ENCODE results near the gene LILRB4.

DNA sequence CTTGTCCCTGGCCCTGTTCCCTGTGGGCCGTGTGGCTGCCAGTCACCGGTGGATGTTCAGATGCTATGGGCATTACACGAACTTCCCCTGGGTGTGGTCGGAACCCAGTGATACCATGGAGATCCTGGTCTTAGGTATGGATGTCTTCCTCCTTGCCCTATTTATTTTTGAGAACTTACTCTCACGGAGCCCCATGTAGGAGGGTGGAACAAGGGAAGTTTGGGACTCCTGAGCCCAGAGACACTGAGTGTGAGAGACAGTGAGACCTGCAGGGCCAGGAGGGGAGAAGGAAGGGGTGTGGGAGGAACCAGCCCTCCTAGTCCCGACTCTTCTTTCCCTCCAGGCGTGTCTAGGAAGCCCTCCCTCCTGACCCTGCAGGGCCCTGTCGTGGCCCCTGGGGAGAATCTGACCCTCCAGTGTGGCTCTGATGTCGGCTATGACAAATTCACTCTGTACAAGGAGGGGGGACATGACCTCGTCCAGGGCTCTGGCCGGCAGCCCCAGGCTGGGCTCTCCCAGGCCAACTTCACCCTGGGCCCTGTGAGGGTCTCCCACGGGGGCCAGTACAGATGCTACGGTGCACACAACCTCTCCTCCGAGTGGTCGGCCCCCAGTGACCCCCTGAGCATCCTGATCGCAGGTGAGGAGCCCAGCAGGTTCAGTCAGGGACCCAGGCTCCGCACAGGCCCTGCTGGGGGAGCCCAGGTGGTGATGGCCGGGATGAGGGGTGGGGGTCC, 46.6 kb downstream of the LILRB4 start:
- TF ChIP-seq, protein P1, sequence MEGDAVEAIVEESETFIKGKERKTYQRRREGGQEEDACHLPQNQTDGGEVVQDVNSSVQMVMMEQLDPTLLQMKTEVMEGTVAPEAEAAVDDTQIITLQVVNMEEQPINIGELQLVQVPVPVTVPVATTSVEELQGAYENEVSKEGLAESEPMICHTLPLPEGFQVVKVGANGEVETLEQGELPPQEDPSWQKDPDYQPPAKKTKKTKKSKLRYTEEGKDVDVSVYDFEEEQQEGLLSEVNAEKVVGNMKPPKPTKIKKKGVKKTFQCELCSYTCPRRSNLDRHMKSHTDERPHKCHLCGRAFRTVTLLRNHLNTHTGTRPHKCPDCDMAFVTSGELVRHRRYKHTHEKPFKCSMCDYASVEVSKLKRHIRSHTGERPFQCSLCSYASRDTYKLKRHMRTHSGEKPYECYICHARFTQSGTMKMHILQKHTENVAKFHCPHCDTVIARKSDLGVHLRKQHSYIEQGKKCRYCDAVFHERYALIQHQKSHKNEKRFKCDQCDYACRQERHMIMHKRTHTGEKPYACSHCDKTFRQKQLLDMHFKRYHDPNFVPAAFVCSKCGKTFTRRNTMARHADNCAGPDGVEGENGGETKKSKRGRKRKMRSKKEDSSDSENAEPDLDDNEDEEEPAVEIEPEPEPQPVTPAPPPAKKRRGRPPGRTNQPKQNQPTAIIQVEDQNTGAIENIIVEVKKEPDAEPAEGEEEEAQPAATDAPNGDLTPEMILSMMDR (IDR thresholded peaks at IDR 0.05), result no peak
- no peak for TF ChIP-seq POLR2A (IDR thresholded peaks at IDR 0.05)
